SKM-1 treated with dmso at 0.1 percent for 144 hours (cell line): ENCODE data around the gene TTC39A.

Experiments
- DNase-seq: peaks from one replicate; lab custom pipeline; 2025; ENCODE audit not compliant: unreplicated experiment; lab: John Stamatoyannopoulos, UW

The TTC39A gene

DNA sequence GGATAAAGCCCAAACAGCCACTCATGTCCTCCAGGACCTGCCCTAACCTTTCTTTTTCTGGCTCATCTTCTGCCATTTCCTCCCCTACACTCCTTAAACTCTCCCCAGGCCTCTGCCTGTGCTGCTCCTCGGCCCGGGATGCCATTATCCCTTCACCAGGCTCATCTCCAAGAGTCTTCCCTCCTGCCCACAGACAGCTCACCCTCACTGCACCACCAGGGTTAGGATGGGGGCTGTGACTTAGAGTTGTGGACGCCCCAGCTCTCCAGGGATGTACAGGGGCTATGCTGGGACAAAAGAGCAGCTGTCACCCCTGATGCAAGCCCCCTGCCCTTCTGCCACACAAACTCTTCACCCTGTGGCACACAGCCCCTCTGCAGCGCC lies 32.0 kb downstream of the TTC39A start:
- no peak for DNase-seq

DNA sequence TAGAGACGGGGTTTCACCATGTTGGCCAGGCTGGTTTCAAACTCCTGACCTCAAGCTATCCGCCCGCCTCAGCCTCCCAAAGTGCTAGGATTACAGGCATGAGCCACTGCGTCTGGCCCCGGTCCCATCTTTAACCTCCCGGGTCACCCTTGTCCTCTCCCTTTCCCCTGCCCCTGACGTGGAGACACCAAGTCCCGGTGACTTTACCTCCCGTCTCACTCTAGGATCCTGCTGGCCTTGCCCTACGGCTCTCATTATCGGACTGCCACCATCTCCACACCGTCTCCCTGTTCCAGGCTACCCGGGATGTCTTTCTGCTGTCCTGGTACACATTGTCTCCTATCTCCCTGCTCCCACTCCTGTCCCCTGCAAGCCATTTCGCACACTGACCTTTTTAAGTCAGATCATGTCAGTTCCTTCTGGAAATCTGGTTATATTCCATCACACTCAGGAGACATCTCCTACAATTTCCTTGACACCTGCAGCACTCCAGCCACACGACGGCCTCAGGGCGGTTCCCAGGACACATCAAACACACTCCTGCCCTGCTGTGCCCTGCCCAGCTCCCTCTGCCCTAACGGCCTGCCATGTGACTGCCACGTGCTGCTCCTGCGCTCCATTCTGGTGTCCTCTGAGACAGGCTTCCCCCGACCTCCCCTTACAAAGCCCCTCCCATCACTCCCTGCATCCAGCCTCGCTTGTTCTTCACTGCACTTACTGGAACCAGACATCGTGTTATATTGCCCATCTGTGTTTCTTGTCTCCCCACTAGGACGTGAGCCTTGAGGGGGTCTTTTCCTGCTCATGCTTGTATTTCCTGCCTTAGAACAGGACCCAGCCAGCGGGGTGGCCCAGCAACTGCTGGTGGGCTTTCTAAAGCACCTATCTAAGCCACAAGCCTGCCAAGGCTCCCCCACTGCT lies 32.7 kb downstream of the TTC39A start:
- DNase-seq = no peak

DNA sequence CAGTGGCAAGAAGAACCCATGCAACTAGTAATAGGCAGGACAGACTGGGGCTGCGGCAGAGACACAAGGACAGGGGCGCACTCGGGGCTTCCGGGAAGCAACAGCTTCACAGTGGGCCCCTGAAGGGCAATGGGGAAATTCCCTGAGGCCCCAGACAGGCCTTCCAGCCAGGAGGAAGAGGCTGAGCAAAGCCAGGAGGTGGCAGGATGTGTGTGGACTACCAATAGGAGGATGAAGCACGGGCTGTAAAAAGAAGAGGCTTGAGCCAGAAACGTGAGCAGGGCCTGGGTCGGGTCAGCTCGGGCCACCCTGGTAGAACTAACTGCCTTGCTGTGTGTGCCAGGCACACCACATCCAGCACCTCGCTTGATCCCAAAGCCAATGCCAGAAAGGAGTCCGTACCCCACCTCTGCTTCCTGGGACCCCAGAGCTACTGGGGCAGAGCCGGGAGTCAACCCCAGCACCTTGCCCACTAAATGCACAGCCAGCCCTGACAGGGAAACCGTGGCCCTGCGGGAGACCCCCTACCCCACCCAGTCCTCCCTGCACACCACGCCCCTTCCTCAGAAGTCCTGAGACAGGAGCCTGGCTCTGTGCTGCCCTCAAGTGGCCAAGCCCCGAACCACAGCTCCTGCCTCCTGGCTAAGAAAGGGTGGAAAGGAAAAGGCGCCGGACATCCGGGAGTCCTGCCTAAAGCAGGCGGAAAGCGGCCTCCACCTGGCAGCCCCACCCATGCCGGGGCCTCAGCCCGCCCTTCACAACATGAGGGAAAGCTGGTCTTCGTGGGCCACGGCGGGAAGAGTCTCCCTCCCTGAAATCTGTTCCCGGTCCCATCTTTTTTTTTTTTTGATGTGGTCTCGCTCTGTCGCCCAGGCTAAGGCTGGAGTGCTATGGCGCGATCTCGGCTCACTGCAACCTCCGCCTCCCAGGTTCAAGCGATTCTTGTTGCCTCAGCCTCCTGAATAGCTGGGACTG lies 33.7 kb downstream of the TTC39A start:
- peak; percentile 62 for DNase-seq

DNA sequence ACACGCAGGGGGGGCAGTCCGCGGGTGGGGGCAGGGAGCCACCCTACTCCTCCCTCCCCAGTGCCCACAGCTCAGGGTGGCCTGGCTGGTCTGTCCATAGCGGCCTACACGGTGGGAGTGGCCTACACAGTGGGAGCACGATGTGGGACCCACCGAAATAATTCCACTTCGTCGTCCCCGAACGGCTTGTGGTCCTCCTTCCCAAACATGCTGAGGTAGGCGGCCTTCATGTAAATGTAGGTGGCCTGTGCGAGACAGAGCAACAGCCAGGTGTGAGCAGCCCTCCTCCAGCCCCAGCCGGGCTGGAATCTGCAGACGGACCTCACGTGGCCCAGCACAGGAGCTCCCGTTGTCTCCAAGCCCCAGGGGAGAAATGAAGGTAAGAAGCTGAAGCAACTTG lies 34.4 kb downstream of the TTC39A start:
- DNase-seq = no peak

DNA sequence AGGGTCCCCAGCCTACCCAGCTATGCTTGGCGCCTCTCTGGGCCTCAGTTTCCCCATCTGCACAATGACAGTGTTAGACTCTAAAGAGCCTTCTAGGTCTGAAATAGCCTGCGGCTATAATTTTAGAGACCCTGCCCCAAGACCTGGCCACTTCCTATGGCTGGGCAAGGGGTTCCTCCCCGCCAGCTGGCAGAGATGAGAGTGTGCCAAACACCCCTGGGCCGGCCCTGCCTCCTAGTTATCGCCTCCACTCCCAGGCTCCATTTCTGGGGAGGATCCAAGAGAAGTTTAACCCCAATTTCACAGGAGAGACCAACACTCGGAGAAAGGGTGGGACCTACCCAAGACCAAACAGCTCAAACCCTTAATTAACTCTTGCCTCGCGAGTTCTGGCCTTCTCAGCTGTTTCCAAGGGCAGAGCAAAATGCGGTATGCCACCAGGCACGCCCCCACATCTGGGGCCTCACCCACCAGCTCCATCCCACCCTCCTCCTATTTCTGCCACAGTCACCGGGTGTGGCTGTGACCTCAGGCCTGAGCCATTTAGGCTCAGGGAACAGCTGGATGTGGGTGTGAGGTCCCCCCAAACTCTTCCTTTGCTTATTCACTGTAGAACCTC lies 35.7 kb downstream of the TTC39A start:
- DNase-seq = no peak

DNA sequence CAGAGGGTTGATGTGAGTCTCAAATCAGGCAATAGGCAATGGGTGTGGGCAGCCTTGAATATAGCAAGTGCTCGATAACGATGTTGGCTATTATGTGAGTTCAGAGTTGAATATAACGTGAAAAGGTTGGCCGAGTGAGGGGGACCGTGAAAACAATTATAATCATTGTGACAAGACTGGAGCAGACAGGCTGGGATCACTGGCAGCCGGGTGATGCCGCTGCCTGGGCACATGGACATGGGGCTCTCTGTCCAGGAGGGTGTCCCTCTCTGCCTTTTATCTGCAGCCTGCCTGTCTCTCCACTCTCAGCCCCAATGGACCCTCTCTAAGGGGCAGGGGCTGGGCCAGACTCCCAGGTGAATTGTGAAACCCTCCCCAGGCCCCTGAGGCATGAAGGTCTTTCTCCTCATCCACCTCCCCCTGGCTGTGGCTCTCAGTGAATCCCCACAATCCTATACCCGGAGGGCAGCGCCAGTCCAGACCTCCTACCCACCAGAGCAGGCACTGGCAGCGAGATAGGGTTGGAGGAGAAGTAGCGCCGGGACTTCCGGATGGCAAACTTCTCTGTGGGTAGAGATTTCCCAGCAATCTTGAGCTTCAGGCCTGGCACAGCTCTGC lies 36.4 kb downstream of the TTC39A start:
- no peak for DNase-seq

DNA sequence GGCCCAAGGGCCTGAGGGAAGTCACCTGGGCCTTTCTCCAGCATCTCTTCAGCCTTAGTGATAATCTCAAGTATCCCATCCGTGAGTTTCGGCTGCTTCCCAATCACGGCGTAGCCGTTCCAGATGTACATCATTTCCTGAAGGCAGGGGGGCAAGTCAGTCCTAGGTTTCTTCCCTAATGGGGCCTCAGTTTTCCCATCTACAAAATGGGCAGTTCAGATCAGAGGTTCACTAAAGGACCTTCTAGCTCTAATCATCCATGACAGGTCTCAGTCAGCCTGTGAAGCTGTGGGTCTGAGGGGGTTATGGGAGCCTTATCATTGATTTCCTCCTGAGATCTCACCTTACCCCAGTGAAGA lies 39.9 kb downstream of the TTC39A start:
- no peak for DNase-seq

DNA sequence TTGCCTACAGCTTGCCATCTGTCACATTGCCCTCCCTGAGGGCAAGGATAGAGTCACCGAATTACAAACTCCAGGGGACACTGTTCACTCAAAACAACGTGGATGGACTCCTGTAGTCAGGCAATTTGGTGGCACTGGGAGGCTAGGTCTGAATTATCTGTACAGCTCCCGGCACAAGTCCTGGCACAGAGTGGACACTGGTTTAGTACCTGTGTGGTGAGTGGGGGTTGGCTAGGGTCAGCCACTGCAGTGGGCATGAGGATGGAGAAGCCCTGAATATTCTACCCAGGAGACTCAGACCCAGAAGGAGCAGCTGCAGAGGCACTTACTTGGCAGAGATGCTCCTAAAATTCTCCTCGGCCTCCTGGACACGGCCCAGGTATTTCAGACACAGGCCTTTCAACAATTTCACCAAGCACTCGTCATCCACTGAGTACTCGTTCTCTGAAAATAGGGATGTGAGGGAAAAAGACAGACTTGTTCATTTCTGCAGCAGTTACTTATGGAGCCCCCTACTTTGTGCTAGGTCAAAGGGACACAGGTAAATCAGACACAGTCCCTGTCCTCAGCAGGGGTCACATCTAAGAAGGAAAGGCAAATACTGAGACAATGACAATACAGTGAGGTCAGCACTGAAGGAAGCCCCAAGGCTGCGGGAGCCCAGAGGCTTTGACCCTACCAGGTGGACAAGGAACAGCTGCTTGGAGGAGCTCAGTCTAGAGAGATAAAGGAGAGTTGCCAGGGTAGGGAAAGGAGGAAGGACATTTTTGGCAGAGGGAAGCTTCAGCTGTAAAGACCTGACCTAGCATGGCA lies 40.5 kb downstream of the TTC39A start:
- DNase-seq = no peak

DNA sequence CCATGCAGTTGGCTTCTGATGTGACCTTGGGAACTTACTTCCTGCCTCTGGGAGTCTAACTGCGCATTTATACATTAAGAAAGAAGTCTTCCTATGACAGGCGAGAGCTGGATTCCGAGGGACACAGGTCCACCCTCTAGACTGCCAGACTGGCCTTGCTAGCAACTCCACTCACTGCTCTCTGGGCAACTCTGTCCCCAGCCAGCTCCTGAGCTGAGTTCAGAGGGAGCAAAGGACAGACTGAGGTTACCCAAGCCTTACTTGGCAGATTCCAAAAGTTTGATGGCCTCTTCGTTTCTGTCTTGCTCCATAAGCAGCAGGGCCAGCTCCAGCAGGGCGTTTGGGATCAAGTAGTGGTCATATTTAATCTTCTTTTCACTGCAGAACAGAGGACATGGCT lies 41.8 kb downstream of the TTC39A start:
- DNase-seq = no peak

DNA sequence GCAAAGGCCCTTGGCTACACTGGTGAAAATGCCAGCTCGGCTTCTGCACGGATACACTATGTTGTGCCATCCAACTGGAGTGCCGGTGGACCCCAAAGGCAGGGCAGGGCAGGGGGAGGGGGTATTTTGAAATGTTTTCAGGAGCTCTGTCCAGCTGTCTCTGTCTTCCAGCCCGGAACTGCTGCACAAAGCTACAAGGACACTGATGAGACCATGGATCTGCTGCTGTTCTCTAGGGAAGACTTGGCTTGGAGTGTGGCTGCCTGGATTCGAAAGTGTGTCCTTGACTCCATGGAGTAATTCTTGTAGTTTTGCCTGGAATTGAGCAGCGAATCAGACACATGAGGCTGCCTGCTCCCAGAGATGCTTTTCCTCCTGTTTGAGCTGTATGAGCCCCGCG lies 42.4 kb downstream of the TTC39A start:
- no peak for DNase-seq

DNA sequence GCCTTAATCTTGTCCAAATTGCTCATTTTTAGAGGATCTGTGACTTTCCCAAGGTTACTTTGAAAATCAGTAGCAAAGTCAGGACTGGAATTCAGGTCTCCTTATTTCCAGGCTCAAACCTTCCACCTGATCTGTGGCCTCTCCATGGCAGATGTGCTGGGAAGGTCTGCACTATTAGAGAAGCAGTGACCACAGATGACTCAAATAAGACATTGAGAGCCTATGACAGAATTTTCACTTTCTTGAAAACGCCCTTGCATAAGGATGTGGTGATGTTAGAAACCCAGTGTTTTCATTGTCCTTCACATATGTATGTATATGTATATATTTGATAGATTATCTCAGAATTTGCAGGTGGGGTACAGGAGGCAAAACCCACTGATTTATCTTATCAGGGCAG lies 45.3 kb downstream of the TTC39A start:
- DNase-seq = no peak

DNA sequence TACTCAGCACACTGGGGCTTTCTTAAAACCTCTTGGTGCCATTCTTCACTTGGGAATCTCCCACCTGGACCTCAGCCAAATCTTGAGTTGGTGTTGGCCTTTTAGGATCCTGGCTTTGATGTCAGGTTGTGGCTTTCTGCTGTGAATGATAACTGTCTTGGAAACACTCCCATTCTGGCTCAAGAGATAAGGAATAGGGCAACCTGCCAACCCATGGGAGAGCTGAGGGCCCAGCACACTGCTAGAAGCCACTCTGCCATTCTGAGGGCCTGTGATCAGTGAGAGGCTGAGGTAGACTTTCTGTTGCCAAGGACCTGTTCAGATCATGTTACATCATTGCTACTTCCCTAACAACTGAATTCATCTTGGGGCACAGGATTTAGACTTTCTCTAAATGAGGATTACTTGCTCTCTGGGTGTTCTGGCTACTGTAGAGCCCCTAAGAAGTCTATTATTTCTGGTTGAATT lies 45.8 kb downstream of the TTC39A start:
- DNase-seq = no peak

DNA sequence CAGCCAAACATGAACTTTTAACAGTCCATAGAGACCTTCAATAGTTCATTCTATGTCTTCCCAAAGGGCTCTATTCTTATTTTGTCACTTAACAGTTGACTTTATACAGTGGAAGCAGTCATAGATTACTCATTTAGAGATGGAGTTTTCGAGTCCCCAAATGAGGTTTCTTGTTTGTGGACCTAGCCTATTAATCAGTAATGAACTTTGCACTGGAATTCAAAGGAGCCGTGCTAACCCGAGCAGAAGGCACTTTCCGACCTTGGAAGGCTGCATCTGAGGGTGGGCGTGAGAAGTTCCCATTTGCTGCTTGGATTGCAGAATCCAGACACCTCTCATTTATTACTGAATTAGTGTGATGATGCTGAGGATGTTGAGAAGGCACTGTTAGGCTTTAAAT lies 46.4 kb downstream of the TTC39A start:
- DNase-seq = no peak

DNA sequence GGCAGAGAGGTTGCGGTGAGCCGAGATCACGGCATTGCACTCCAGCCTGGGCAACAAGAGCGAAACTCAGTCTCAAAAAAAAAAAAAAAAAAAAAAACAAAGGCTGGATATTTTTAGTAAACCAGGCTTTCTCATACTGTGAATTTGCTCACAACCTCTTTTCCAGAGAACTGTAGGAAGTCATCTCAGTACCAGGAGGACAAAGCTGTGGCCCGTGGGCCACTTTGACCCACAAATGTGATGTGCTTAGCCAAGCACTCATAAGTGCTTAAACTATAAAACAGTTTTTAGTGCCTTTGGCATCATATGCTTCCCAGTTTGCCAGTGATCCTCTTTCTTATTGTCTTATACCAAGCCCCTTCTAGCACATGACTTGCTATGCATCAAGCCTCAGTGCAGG lies 47.8 kb downstream of the TTC39A start:
- no peak for DNase-seq

DNA sequence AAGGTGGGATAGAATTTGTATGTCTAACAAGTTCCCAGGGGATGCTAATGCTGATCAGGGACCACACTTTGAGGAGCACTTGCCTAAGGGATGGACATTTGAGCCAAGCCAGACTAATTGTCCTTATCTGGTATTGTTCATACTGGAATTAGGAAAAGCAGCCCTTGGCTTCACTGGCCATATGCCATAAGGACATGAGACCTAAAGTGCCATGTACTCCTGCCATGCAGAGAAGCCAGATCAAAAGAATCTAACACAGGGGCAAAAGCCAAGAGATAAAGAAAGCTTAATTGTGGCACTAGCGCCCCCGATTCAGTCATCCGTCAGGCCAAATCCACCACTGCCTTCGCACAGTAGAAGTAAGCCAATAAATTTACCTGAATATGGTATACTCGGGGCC lies 48.6 kb downstream of the TTC39A start:
- DNase-seq = no peak

DNA sequence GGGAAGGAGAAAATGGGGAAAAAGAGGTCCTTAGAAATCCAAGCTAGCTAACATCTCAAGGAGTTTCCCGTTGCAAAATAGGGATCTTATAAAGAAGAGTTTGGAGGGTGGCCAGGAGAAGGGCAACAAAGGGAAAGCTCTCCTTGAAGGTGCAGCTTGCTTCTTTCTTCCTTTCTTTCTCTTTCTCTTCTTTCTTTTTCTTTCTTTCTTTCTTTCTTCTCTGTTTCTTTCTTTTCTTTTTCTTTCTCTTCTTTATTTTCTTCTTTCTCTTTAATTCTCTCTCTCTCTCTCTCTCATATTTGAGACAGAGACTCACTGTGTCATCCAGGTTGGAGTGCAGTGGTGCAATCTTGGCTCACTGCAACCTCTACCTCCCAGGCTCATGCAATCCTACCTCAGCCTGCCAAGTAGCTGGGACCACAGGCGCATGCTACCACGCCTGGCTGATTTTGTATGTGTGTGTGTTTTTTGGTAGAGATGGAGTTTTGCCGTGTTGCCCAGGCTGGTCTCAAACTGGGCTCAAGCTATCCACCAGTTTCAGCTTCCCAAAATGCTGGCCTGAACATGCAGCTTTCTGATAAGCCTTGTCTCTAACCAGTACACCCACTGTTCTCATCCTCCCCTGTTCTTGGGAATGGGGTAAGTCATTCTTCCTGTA lies 49.9 kb downstream of the TTC39A start:
- DNase-seq = no peak

DNA sequence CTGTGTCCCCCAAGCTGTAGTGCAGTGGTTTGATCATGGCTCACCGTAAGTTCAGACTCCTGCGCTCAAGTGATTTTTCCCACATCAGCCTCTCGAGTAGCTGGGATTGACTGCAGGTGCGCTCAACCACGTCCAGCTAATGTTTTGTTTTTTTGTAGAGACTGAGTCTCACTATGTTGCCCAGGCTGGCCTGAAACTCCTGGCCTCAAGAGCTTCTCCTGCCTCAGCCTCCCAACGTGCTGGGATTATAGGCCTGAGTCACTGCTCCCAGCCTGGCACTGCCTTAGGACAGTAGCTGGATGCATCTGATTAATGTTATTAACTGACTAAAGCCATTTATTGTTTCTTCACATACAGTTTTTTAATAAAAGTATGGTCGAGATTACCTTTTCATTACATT lies 54.1 kb downstream of the TTC39A start:
- DNase-seq = no peak

DNA sequence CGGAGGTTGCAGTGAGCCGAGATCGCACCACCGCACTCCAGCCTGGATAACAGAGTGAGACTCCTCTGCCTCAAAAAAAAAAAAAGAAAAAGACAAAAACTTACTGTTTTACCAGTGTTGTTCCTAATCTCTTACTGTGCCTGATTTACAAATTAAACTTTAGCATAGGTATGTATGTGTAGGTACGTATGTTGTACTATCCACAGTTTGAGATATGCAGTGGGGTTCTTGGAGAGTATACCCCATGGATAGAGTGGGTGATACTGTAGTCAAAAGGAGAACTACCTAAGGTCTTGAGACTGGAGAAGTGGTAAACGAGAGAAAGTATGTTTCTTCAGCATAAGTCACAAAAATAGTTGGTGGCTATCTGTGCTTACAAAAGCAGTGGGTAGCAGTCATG lies 55.7 kb downstream of the TTC39A start:
- no peak for DNase-seq

DNA sequence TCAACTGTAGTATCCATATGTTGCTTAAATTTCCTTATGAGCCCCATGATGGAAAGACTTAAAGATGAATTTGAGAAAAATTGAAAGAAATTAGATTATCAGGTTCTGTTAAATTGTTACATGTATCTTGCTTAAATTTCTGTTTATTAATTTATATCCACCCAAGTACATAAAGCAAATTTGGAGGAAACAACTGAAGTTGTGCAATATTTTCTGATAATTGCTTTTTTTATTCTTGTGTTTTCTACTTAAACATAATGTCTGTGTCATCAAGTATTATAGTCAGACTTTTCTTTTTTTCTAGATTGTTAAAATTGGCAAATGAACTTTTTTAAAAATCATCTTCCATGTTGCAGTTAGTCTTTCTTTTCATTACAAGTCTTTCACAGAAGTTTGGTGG lies 57.4 kb downstream of the TTC39A start:
- no peak for DNase-seq

DNA sequence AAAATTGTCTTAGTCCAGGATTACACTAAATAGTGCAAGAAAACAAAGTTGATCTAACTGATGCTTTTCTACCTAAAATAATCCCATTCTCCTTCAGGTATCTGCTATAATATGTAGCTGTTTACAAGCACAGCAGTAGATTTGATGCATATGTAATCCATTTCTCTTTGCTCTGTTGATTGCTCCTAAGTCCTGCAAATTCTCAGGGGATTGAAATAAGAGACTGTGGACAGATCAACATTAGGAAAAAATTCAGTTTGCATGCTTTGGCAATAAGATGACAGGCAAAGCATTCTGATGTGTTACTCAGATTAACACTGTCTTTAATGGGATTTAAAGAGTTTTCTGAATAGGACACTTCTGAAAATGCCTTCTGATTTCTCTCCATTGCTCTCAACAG lies 59.6 kb downstream of the TTC39A start:
- DNase-seq = no peak
